ENCODE data around the gene SUSD4. TPM values are rescaled to one million over a fixed set of nuclear protein-coding genes. Genes with fewer than 3 reads are reported as not detected.

Gene SUSD4
- total and polyA plus RNA-seq, 9 donors, result 23.0 to 80.5 (median 36.6) TPM

GRCh38 chr1:223298701-223299100 is 65.3 kb downstream of the SUSD4 start:
- H3K27ac ChIP-seq, result no peak overlapping the region
- intact Hi-C loops (cut with DNase I), result no loop called here
- H3K4me1 ChIP-seq (ENCODE audit: insufficient read depth), result peaks cover 5% of the 10 kb centered on the region
- DNase-seq, result no peak
- 17 to 38% (median 23%) methylated on average over 5 of the region's 5 CpGs for WGBS, 3 donors
- H3K4me3 ChIP-seq, result no peak overlapping the region
- TF ChIP-seq EP300 (IDR thresholded peaks at IDR 0.05) (no peak), CTCF (IDR thresholded peaks at IDR 0.05) (no peak), POLR2A (IDR thresholded peaks at IDR 0.05) (no peak)
- H3K27me3 ChIP-seq, result no peaks in the 10 kb centered on the region
- no peaks in the 10 kb centered on the region for H3K36me3 ChIP-seq
- no peaks in the 10 kb centered on the region for H3K9me3 ChIP-seq

GRCh38 chr1:223297800-223298199 is 66.2 kb downstream of the SUSD4 start:
- H3K27me3 ChIP-seq, result no peaks in the 10 kb centered on the region
- no peak overlapping the region for H3K27ac ChIP-seq
- TF ChIP-seq POLR2A (IDR thresholded peaks at IDR 0.05) (no peak), EP300 (IDR thresholded peaks at IDR 0.05) (no peak), CTCF (IDR thresholded peaks at IDR 0.05) (no peak)
- H3K4me1 ChIP-seq (ENCODE audit: insufficient read depth), result peaks cover 5% of the 10 kb centered on the region
- H3K9me3 ChIP-seq, result no peaks in the 10 kb centered on the region
- no peak for DNase-seq
- H3K4me3 ChIP-seq, result no peak overlapping the region
- 92 to 100% (median 94%) methylated on average over 1 of the region's 1 CpG for WGBS, 3 donors
- H3K36me3 ChIP-seq, result no peaks in the 10 kb centered on the region
- intact Hi-C loops (cut with DNase I), result no loop called here

- Histone ChIP-seq H3K4me3 (no peak overlapping the region), H3K9me3 (no peaks in the 10 kb centered on the region), H3K27ac (no peak overlapping the region), H3K36me3 (no peaks in the 10 kb centered on the region), H3K4me1 (ENCODE audit: insufficient read depth) (no peaks in the 10 kb centered on the region), H3K27me3 (no peaks in the 10 kb centered on the region)
- DNase-seq, result no peak
- TF ChIP-seq POLR2A (IDR thresholded peaks at IDR 0.05) (no peak), EP300 (IDR thresholded peaks at IDR 0.05) (no peak), CTCF (IDR thresholded peaks at IDR 0.05) (no peak)
- WGBS, 3 donors, result 86 to 92% (median 90%) methylated on average over 2 of the region's 2 CpGs
- intact Hi-C loops (cut with DNase I), result no loop called here
These were observed 72.2 kb downstream of the SUSD4 start for GRCh38 chr1:223291796-223292195.

- H3K4me1 ChIP-seq (ENCODE audit: insufficient read depth), result no peaks in the 10 kb centered on the region
- H3K36me3 ChIP-seq, result no peaks in the 10 kb centered on the region
- H3K27me3 ChIP-seq, result no peaks in the 10 kb centered on the region
- TF ChIP-seq CTCF (IDR thresholded peaks at IDR 0.05) (no peak), POLR2A (IDR thresholded peaks at IDR 0.05) (no peak), EP300 (IDR thresholded peaks at IDR 0.05) (no peak)
- no peak for DNase-seq
- no peak overlapping the region for H3K27ac ChIP-seq
- no peak overlapping the region for H3K4me3 ChIP-seq
- intact Hi-C loops (cut with DNase I), result no loop called here
- 67 to 72% (median 69%) methylated on average over 3 of the region's 3 CpGs for WGBS, 3 donors
- no peaks in the 10 kb centered on the region for H3K9me3 ChIP-seq
These were observed 73.6 kb downstream of the SUSD4 start for GRCh38 chr1:223290397-223290796.

- H3K4me1 ChIP-seq (ENCODE audit: insufficient read depth), result no peaks in the 10 kb centered on the region
- no peak for DNase-seq
- no peaks in the 10 kb centered on the region for H3K27me3 ChIP-seq
- H3K4me3 ChIP-seq, result no peak overlapping the region
- TF ChIP-seq EP300 (IDR thresholded peaks at IDR 0.05) (no peak), CTCF (IDR thresholded peaks at IDR 0.05) (no peak), POLR2A (IDR thresholded peaks at IDR 0.05) (no peak)
- no peaks in the 10 kb centered on the region for H3K9me3 ChIP-seq
- no peak overlapping the region for H3K27ac ChIP-seq
- H3K36me3 ChIP-seq, result no peaks in the 10 kb centered on the region
- intact Hi-C loops (cut with DNase I), result no loop called here
- 90 to 92% (median 91%) methylated on average over 3 of the region's 3 CpGs for WGBS, 3 donors
These were observed 74.4 kb downstream of the SUSD4 start for GRCh38 chr1:223289621-223290020.
